Liver (tissue), 3 donors: ENCODE data around the gene GPHN.

Source experiments
- ATF3 ChIP-seq: IDR thresholded peaks from 2 replicates; pipeline ENCODE4 v1.6.1; 2016; ENCODE audit warnings: antibody characterized with exemption
- CTCF ChIP-seq: fragments of 150-350 bp; IDR thresholded peaks from 2 replicates; pipeline ENCODE4 v1.5.1; 2017; ENCODE audit warnings: improper control_type of control experiment, low read depth, low read length; ENCODE audit not compliant: missing input control
- EGR1 ChIP-seq, 2 donors: IDR thresholded peaks; 2 replicates each; pipeline ENCODE4 v1.6.1; 2016 to 2018; ENCODE audit warnings: antibody characterized with exemption in 2 of 2, low read depth in 2 of 2
- FOXA1 ChIP-seq: IDR thresholded peaks from 2 replicates; pipeline ENCODE4 v1.6.1; 2016; ENCODE audit warnings: antibody characterized with exemption
- GABPA ChIP-seq, 2 donors: IDR thresholded peaks in 1 of 2; conservative IDR thresholded peaks in 1 of 2; 2 replicates each; pipeline ENCODE4 v1.6.1; 2016; ENCODE audit warnings: antibody characterized with exemption in 2 of 2, mild to moderate bottlenecking in 1 of 2, moderate library complexity in 1 of 2
- JUND ChIP-seq, 2 donors: IDR thresholded peaks; 2 replicates each; pipeline ENCODE4 v1.6.1; 2016; ENCODE audit warnings: antibody characterized with exemption in 2 of 2
- RAD21 ChIP-seq, 2 donors: IDR thresholded peaks; 2 replicates each; pipeline ENCODE4 v1.6.1; 2016; ENCODE audit warnings: antibody characterized with exemption in 2 of 2, mild to moderate bottlenecking in 2 of 2
- RXRA ChIP-seq, 2 donors: IDR thresholded peaks; 2 replicates each; pipeline ENCODE4 v1.6.1; 2017 to 2018; ENCODE audit warnings: antibody characterized with exemption in 2 of 2, mild to moderate bottlenecking in 1 of 2
- TAF1 ChIP-seq: conservative IDR thresholded peaks from 2 replicates; pipeline ENCODE4 v1.6.1; 2016; ENCODE audit warnings: antibody characterized with exemption, mild to moderate bottlenecking
- YY1 ChIP-seq: IDR thresholded peaks from 2 replicates; pipeline ENCODE4 v1.6.1; 2016; ENCODE audit warnings: antibody characterized with exemption, mild to moderate bottlenecking
- ZBTB33 ChIP-seq: IDR thresholded peaks from 2 replicates; pipeline ENCODE4 v1.6.1; 2016; ENCODE audit warnings: antibody characterized with exemption
- TF ChIP-seq, protein P1 (sequence below): IDR thresholded peaks from 2 replicates; pipeline ENCODE4 v1.6.1; 2016; ENCODE audit warnings: antibody characterized with exemption, mild to moderate bottlenecking
- donor health status: healthy.
- donor health status: healthy.

DNA sequence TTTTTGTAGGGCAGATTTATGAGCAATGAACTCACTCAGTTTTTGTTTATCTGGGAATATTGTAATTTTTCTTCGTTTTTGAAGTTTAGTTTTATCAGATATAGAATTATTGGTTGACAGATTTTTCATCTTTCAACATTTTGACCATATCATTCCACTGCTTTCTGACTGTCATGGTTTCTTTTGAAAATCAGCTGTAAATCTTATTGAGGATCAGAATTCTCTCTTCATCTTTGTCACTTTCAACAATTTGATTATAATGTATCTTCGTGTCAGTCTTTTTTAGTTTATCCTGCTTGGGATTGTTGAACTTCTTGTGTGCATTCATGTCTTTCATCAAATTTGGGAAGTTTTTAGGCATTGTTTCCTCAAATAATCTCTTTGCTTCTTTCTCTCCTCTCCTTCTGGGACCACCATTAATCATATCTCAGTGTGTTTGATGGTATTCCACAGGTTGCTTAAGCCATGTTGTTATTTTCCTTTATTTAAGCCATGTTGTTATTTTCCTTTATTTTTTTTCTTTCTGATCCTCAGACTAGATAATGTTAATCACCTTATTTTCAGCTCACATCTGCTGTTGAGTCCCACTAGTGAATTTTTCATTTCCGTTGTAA, 451.6 kb downstream of the GPHN start:
- TF ChIP-seq TAF1 (no peak), CTCF (no peak), JUND (IDR thresholded peaks at IDR 0.05) (no peak), ATF3 (no peak), RAD21 (IDR thresholded peaks at IDR 0.05) (no peak), EGR1 (IDR thresholded peaks at IDR 0.05; ENCODE audit: low read depth in 2 of 2) (no peak), RXRA (IDR thresholded peaks at IDR 0.05) (no peak), FOXA1 (no peak), GABPA (IDR thresholded peaks at IDR 0.05 in 1 of 2, conservative IDR thresholded peaks at IDR 0.05 in 1 of 2) (no peak), YY1 (no peak), ZBTB33 (no peak)
- TF ChIP-seq, protein P1, sequence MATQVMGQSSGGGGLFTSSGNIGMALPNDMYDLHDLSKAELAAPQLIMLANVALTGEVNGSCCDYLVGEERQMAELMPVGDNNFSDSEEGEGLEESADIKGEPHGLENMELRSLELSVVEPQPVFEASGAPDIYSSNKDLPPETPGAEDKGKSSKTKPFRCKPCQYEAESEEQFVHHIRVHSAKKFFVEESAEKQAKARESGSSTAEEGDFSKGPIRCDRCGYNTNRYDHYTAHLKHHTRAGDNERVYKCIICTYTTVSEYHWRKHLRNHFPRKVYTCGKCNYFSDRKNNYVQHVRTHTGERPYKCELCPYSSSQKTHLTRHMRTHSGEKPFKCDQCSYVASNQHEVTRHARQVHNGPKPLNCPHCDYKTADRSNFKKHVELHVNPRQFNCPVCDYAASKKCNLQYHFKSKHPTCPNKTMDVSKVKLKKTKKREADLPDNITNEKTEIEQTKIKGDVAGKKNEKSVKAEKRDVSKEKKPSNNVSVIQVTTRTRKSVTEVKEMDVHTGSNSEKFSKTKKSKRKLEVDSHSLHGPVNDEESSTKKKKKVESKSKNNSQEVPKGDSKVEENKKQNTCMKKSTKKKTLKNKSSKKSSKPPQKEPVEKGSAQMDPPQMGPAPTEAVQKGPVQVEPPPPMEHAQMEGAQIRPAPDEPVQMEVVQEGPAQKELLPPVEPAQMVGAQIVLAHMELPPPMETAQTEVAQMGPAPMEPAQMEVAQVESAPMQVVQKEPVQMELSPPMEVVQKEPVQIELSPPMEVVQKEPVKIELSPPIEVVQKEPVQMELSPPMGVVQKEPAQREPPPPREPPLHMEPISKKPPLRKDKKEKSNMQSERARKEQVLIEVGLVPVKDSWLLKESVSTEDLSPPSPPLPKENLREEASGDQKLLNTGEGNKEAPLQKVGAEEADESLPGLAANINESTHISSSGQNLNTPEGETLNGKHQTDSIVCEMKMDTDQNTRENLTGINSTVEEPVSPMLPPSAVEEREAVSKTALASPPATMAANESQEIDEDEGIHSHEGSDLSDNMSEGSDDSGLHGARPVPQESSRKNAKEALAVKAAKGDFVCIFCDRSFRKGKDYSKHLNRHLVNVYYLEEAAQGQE = no peak
